WTC11 (cell line): ENCODE results near the gene COMMD7.

Source experiments
- TEAD4 ChIP-seq: sonication (generic); formaldehyde crosslinking; IDR thresholded peaks from 2 replicates; pipeline ENCODE4 v1.8.0; 2022; ENCODE audit warnings: mild to moderate bottlenecking, missing genetic modification reagents
- ZBTB21 ChIP-seq: sonication (generic); formaldehyde crosslinking; IDR thresholded peaks from 2 replicates; pipeline ENCODE4 v1.8.1; 2023; ENCODE audit warnings: mild to moderate bottlenecking, missing genetic modification reagents, borderline replicate concordance
- TF ChIP-seq, protein P1 (sequence below): sonication (generic); formaldehyde crosslinking; IDR thresholded peaks from 2 replicates; pipeline ENCODE4 v1.8.0; 2023; ENCODE audit warnings: missing genetic modification reagents

DNA sequence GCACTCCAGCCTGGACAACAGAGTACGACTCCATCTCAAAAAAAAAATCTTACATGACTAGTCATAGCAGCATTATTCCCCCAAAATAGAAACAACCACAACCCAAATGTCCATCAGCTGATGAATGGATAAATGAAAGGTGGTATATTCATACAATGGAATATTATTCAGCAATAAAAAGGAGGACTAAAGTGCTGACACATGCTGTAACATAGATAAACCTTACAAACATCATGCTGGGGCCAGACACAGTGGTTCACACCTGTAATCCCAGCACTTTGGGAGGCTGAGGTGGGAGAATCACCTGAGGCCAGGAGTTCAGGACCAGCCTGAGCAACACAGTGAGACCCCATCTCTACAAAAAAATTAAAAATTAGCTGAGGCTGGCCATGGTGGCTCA lies 86.4 kb downstream of the COMMD7 start:
- TF ChIP-seq, protein P1, sequence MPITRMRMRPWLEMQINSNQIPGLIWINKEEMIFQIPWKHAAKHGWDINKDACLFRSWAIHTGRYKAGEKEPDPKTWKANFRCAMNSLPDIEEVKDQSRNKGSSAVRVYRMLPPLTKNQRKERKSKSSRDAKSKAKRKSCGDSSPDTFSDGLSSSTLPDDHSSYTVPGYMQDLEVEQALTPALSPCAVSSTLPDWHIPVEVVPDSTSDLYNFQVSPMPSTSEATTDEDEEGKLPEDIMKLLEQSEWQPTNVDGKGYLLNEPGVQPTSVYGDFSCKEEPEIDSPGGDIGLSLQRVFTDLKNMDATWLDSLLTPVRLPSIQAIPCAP: no peak
- TF ChIP-seq ZBTB21 (CRISPR knock-in tag) (no peak), TEAD4 (CRISPR knock-in tag) (no peak)
